COLO668 (cell line): ENCODE data around the gene CYP19A1.

Experiments
- DNase-seq: peaks from one replicate; lab custom pipeline; 2025; ENCODE audit not compliant: unreplicated experiment; lab: John Stamatoyannopoulos, UW

Gene CYP19A1

DNA sequence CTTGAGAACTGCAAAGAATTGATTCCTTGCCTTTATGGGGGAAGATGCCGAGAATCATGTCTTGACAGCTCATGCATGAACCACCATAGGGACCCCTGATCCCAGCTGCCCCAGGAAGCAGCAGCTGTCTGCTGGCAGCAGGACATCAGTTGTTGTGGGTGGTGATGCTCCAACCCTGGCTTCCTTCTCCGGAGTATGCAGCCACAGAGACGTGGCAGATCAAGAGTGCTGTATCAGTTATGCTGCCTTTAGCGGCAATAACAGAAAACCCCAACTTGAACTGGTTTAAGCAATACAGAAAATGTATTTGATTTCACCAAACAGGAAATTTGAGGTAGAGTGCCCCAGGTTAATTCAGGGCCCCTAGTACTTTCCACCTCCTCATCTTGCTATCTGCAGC, 151.5 kb downstream of the CYP19A1 start:
- no peak for DNase-seq

DNA sequence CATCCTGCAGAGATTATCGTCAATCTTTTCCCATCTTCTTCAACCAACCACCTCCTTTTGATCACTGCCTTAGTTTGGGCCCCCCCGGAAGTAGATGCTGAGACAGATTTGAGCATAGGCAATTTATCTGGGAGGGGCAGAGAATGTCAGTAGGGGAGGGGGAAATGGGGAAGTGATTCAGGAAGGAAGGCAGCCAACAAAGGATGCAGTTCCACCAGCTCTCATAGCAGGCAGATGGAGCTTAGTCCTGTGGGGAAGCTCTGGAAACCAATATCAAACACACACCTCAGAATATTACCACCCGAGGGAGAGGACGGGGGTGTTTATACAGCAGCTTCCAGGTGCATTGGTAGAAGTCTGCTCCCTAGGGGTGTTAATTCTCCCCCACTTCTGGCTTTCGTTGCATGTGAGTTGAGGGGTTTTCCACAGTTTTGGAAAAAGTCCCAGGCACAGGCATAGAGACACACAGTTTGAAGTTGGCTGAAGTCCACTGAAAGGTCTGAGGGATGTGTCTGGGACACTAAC, 152.2 kb downstream of the CYP19A1 start:
- no peak for DNase-seq

DNA sequence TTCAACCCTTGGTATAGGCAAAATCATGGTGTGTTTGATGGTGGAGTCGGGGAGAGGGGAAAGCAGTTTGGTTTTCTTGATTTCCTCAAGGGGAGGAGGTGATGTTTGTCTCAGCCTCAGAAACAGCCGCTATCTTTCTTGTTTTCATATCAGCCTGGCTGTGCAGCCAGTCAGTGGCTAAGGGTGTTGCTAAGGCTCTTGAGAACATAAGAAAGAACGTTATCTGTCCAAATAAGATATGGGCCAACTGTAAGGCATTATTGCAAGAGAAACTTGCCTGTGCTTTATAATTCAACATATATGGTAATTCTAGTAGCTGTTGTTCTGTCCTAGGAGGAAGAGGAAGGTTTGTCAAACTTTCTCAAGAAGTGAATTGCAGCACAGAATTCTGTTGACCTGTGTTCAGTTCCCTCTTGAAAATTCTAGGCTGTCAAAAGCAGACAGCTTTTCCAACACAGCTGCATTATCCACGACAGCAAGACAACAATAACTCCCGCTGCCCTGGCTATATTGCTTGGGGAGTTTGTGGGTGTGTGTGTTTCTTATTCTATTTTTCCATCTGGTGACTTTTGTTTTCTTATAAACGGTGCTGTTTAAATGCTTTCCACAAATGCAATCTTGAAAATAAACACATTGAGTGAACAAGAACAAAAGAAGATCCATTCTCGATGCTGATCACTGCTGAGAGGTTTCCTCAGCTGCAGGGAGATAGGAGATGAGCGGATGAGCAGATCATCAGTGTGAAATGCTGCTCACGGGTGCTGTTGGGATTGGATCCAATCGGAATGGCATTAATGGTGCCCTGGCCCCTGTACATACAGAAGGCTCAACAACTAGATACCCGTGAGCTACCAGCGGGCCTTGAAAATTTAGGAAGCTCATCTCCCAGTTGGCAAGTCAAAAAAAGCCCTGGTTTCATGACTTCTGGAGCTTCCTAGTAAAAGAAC, 152.9 kb downstream of the CYP19A1 start:
- DNase-seq: no peak

DNA sequence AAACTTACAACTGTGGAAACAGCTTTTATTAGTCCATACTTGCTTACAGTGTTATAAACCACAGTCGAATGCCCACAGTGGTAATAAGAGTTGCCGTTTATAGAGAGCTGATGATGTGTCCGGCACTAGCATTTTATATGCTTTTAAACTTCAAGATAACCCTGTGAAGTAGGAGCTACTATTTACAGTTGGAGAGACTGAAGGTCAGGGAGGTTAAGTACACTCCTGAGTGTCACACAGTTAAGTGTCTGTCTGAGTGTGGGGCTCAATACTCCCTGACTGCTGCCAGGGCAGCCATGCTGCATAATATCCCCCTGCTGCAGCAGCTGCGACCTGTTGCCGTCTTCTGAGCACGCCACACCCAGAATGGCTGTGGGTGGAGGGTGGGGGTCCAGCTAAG, 153.8 kb downstream of the CYP19A1 start:
- DNase-seq: no peak

DNA sequence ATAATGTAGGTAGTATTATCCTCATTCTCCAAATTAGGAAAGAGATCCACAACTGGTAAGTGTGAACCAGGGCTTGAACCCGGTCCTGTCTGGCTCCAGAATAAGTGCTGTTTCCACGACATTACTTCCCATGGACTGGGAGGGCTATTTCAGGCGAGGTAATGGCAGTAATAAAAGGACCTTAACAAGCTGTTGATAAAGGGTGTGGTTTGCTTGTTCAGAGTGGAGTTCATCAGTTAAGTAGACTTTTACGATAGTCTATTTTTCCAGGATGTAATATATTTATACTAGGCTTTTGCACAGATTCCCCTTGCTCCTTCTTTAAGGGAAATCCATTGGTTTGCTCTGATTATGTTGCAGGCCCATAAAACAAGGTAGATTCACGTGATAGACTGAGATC, 155.3 kb downstream of the CYP19A1 start:
- no peak for DNase-seq

DNA sequence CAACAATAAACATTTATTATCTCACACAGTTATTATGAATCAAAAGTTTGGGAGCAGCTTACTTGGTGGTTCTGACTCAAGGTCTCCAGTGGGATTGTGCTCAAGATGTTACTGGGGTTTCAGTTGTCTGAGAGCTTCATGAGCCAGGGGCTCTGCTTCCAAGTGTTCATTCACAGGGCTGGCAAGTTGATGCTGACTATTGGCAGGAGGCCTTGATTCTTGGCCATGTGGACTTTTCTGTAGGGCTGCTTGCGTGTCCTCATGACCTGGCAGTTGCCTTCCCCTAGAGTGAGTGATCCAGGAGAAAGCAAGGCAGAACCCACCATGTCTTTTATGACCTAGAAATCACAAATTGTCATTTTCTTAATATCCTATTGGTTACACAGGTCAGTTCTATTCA, 156.5 kb downstream of the CYP19A1 start:
- no peak for DNase-seq

DNA sequence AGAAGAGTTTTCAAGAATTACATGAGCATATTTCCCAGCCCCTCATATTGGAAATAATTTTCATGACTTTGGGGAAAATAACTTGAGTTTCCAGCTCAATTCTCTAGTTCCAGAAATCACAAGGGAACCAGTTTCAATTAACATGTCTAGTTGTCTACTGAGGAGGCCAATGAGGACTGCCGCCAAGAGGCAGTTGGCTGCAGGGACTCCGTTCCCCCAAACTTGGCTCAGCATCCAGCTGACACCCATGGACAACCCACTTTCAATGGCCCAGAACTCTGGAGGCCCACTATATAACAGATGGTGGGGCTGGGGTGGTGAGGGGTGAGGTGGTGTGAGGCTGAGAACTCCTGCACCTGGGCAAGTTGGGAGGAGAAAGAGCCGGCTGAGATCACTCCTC, 157.2 kb downstream of the CYP19A1 start:
- DNase-seq: no peak

DNA sequence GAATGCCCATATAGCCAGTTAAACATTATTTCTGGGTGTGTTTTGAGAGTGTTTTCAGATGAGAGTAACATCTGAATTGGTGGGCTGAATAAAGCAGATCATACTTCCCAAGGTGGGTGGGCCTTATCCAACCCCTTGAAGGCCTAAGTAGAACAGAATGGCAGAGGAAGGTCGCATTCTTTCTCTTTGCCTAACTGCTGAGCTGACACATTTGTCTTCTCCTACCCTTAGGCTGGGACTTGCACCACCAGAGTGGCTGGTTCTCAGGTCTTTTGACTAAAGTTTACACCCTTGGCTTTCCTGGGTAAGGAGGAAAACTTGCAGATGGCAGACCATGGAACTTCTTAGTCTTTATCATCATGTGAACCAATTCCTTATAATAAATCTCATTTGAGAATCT, 157.9 kb downstream of the CYP19A1 start:
- no peak for DNase-seq

DNA sequence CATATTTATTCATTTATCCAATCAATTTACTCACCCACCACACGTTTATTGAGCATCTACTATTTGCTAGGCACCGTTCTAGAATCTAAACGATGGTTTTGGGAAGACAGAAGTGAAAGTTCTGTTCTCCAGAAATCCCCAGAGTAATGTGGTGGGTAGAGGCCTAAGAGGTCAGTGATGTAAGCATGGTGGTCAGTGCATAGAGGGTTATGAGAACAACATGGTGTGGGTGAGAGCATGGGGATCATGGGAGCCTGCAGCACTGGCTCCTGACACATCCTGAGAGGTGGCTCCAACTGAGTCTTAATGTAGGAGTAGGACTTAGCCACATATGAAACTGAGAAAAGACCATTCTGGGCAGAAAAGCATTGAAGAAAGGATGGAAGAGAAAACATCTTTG, 158.4 kb downstream of the CYP19A1 start:
- no peak for DNase-seq

DNA sequence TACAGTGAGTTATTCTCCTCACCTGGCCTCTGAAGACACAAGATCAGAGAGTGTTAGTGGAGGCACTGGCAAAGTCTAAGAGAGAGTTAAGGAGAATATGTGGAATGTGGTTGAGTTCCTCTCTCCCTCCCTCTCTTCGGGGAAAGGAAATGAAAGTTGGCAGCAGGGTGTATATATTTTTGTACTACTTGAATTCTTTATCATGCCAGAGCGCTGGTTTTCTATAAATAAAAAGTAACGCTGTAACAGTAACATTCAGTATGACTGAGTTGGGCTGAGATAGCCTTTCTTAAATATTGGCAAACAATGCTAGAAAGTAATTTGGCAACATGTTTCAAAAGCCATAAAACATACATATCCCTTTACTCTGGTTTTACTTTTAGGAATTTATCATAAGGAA, 166.2 kb downstream of the CYP19A1 start:
- no peak for DNase-seq

DNA sequence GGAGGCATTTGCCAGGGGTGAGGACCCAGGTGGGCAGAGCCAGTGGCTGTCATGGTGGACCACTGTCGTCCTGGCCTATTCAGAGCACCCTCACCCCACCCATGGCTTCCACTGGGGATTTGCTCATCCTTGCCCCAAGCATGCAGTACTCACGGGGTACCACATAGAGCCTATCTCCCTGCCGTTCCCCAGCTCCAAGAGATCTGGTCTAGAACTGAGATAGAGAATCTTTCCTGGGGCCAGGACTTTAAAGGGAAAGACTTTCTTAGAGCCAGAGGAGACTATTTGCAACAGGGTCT, 166.8 kb downstream of the CYP19A1 start:
- no peak for DNase-seq

DNA sequence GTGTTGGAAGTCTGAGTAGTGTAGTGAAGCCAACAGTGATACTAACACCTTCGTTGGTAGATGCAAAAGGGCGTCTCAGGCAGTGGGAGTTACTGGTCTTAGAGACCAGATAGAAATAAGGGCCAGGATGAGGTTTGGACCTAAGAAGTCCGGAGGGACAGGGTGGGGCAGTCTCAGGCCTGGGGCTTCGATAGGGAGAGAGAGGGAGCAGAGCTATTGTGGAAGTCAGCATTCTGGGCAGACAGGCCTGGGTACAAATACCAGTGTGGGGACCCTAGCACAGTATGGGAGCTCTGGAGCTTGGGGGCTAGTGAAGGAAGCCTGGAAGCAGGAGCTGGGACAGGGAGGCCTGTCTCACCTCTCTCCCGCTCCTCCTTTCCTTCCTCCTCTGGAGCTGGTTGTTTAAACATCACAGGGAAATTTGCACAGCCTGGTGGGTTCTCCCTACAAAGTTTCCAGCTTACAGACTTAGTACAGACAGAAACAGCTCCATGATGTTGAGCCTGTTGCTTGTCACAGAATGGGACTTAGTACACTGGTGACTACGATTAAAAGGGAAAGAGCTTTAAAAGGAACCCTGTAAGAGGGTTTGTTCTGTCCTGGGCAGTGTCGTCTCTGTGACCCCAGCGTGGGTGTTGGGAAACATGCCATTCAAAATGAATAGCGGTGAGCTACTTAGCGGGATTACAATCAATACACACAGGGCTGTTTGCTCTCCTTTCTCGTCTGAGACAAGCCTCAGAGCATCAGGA, 167.3 kb downstream of the CYP19A1 start:
- no peak for DNase-seq

DNA sequence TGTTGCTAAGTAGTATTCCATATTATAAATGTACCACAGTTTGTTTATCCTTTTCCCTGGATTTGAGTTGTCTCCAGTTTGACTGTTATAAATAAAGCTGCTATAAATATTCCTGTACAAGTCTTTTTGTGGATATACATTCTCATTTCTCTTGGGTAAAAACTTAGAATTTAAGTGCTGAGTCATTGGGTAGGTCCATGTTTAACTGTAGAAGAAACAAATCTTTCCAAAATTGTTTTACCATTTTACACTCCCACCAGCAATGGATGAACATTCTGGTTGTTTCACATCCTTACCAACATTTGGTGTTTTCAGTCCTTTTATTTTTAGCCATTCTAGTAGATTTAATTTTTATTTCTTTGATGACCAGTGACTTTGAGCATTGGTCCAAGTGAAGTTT, 169.7 kb downstream of the CYP19A1 start:
- no peak for DNase-seq

DNA sequence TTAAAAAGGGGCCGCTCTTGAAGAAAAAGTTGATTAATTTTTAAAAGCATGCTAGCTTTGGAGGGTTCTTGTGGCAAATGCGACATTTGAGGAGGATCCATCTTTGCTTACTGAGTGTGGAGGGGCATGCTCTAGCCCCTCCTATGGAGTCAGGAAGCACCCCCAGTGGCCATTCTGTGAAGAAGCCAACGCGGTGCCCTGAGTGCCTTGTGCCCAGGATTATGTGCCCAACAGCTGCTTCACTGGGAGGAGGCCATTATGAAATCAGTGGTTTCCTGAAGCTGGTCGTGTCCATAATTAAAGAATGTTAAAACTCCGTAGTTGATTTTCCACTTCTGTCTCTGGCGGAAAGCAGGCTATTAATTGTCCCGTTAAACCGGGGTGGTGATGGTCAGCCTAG, 174.6 kb downstream of the CYP19A1 start:
- no peak for DNase-seq

DNA sequence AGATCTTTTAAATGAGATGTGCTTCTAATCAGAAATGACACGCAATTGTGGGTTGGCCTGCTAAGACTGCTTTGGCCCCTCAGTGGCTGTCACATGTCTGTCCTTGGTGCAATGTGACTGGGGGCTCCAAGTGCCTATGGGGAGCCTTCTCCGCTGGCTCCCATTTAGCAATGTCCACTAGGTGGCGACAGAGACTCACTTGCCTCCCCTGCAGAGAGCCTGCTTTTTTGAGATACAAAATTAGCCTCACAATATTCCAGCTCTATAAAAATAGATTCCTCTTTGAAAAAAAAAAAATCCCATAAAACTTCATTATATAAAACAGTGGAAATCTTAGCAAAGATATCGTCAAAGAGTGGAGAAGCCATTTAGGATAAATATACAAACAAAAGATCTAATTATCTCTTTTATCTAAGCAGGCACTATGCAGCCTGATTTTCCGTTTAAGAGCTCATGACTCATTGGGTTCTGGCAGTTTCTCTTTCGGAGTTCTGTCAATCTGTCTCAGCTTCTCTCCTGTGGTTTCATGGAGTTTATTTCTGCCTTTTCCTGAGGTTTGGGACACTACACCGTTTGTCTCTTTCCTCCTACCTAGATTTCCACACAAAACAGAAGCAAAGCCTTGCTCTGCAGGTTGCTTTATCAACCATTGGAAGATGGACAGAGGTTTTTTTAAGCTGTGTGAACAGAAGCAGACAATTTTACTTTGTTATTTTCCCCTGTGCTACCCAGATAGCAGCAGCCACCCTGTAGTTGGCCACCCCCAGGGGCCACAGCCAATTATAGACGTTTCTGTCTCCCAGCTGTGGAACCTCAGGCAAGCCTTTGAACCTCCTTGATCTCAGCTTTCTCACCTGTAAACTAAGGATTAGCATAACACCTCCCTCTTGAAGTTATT, 175.3 kb downstream of the CYP19A1 start:
- peak; percentile 49 for DNase-seq

DNA sequence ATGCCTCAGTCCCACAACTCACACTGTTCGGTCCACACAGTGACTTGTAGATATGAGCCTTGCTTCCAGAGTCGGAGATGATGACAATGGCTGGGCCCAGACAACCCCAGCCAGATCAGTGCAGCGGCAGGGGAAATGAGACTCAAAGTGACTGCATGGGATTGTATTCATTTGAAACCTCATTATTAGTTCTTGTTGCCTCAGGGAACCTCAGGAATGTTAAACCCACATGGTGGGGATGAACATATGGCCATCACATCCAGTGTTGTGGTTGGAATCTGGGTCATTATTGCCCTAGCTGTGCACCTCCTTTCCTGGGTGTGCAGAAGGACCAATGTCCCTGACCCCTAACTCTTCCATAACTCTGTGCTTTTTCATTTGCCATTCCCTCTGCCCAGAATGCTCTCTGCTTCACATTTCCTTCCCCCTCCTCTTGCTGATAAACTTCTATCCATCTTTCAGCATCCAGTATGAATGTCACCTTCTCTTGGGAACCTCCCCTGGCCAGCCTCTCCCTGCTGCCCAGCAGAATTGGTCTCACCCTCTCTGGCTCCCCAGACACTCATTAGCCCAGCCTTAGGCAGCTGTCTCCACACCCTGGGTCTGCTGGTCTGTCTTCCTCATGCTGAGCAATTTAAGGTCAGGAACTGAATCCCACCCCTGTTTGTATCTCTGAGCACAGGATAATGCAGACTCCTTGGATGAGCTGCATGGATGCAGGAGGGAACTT, 176.7 kb downstream of the CYP19A1 start:
- no peak for DNase-seq

DNA sequence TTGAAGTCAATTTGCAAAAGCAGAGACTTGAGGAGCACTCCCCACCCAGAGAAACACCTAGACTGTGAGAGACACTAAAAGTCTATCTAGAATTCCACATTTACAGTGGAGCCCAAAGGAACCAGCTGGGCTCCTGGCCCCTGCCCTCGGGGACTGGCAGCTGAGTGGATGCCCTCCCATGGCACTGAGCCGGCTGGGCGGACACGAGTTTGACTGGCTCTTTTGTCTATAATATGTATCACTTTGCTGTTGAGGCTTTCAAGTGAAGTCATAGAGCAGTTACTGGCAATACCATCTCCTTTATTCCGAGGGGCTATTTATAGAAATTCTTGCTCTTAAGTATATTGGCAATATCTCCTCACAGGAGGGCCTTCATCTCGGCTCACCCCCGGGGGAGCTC, 177.9 kb downstream of the CYP19A1 start:
- DNase-seq: no peak
